HG03457 (cell line): ENCODE measurements around the gene JAML.

Experiments used
- ATAC-seq: cut with Tn5 transposase; IDR thresholded peaks from one replicate; pipeline ENCODE4 v1.9.1; 2021; ENCODE audit warnings: moderate number of reproducible peaks; ENCODE audit not compliant: unreplicated experiment

Gene JAML

GRCh38 chr11:118169300-118170140 is 55.3 kb downstream of the JAML start:
- no peak for ATAC-seq

GRCh38 chr11:118168751-118169150 is 56.1 kb downstream of the JAML start:
- no peak for ATAC-seq

- ATAC-seq, result no peak
Observed at GRCh38 chr11:118168316-118168715, 56.5 kb downstream of the JAML start.

GRCh38 chr11:118167906-118168305 is 56.9 kb downstream of the JAML start:
- no peak for ATAC-seq

DNA sequence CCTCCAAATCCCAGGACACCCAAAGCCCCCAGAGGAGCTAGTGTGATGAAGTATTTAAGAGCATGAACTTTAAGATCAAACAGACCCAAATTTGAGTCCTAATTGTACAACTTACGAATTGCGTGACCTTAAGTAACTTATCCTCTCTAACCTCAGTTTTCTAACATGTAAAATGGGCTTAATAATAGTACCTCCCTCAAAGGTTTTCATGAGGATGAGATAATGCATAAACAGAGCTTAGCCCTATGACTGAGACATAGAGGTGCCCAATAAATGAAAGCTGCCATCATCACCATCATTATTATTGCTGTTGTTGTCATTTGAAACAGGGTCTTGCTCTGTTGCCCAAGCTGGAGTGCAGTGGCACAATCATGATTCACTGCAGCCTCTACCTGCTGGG is 57.6 kb downstream of the JAML start:
- ATAC-seq, result no peak

DNA sequence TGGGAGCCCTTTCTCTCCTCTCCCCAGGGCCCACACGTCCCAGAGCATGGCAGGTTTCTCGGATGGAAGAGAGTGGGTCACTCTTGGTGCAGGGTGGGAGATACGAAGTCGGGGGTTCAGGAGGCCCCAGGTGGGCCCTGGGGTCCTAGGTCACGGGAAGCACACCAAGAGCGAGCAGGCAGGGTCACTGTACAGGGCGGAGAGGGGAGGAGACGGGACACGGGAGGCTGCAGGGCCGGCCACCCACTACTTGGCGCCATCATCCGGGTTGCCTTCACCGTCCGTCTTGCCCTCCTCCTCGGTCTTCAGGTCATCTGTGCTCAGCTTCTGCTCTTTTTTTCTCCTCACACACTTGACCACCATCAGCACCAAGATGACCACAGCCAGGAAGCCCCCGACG is 58.2 kb downstream of the JAML start:
- ATAC-seq, result no peak

DNA sequence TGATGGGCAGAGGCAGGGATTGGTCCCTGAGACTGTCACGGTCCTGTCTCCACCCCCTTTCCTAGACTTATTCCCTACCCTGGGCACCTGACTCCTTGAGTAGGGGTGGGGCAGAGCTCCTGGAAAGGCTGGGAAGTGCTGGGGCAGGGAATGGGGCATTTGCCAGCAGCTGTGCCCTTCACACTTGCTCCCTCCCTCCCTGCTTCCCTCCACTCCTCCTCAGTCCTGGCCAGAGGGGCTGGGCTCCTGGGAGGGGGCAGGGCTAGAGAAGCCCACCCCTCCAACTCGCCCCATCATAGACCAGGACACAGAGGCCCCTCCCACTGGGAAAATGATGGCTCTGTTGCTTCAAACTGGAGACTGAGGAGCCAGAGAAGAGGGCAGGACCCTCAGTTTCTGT is 59.9 kb downstream of the JAML start:
- ATAC-seq, result no peak

DNA sequence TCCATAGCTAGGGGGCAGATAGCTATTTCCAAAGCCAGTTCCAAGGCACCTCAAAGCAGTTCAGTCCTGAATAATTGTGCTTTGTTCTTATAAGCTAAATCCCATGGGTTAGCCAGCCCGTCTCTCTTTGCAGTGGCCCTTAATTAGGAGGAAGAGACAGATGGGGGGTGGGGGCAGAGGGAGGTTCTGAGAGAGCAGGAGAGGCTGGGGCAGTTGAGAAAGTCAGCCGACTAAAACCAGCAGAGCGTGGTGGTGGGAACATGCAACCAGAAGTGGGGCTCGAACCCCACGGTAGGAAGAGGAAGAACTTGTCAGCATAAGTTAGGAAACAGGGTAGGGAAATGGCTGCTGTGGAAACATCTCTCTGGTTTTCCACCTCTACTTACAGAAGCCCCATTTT is 61.3 kb downstream of the JAML start:
- ATAC-seq, result no peak

- no peak for ATAC-seq
Observed at GRCh38 chr11:118162846-118163245, 62.0 kb downstream of the JAML start.

DNA sequence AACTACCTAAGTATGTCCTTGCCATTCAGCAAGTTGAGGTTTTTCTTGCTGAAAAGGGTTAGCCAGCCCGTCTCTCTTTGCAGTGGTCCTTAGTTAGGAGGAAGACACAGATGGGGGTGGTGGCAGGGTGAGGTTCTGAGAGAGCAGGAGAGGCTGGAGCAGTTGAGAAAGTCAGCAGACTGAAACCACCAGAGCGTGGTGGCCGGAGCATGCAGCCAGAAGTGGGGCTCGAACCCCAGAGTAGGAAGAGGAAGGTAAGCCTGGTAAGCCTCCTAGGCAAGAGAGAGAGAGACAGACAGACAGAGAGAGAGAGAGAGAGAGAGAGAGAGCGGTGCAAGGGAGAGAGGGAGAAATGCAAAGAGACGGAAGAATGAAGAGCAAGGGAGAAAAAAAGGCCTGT is 63.0 kb downstream of the JAML start:
- no peak for ATAC-seq

- ATAC-seq, result no peak
Observed at GRCh38 chr11:118157186-118157895, 67.5 kb downstream of the JAML start.

- ATAC-seq, result no peak
Observed at GRCh38 chr11:118156531-118157185, 68.2 kb downstream of the JAML start.

GRCh38 chr11:118155776-118156530 is 68.9 kb downstream of the JAML start:
- ATAC-seq, result no peak

- ATAC-seq, result no peak
Observed at GRCh38 chr11:118154641-118155040, 70.2 kb downstream of the JAML start.

- no peak for ATAC-seq
Observed at GRCh38 chr11:118153976-118154375, 70.8 kb downstream of the JAML start.

GRCh38 chr11:118153516-118153915 is 71.3 kb downstream of the JAML start:
- no peak for ATAC-seq

DNA sequence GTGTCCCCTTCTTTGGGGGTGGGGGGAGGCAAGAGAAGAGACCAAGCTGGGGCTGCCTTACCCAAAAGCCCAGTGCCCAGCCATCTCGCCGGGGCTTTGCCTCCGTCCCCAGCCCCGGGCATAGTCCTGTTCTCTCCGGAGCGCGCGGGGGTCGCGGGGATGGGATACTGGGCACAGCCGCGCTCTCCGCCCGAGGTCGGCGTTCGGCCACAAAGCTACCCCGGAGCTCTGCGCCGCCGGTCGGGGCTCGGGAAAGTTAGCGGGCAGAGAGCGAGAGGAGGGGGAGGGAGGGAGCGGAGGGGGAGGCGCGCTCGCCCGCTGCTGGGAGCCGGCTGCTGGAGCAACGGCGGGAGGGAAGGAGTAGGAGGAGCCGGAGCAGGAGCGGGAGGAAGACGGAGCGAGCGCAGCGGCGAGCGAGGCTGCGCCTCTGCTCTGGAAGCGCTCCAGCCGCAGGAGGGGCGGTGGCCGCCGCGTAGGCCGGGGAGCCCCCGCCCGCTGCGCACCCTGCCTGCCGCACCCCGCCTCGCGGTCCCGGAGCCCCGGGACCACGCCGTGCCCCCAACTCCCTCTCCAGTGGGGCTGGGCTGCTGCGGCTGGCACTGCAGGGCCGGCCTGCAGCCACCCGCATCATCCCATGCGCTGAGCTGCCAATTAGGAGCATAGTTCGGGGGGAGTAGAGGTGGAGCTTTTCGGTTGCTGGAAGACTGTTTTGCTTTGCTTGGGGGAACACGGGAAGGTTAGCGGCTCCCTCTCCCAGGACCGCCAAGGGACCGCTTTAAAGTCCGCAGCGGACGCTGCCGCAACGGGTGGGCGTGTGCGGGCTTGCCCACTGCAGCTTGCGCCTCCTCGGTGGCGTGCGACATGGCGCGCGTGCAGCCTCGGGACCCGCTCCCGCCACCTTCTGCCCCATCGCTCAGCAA is 72.0 kb downstream of the JAML start, which contains the start of gene SCN4B:
TSS of gene SCN4B (minus strand) at position 272 of the 920 bp plus-strand sequence. CDS start at position 122, 150 bp downstream.
- ATAC-seq, result no peak

DNA sequence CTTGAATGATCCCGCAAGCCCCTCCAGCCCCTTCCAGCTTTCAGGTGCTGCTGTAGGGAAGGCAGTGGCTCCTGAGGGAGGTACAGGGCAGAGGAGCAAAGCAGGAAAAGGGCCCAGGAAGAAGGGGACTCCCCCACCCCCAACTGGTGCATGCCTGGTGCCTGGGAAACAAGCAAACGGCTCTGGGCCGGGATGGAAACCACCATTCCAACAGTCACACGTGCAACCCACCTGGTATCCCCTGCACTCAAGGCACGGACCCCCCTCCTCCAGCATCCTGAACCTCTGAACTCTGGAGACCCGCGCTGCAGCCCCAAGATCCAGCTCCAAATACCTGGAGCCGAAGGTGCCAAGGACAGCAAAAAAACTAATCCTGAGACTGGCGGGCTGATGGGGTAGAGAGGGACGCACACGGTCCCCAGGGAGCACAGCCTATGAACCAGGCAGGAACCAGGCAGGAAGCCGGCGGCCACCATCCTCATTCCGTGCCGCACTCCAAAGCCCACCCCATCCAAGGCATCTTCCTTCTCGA is 72.7 kb downstream of the JAML start:
- ATAC-seq, result no peak

GRCh38 chr11:118151431-118151830 is 73.4 kb downstream of the JAML start:
- ATAC-seq, result no peak

DNA sequence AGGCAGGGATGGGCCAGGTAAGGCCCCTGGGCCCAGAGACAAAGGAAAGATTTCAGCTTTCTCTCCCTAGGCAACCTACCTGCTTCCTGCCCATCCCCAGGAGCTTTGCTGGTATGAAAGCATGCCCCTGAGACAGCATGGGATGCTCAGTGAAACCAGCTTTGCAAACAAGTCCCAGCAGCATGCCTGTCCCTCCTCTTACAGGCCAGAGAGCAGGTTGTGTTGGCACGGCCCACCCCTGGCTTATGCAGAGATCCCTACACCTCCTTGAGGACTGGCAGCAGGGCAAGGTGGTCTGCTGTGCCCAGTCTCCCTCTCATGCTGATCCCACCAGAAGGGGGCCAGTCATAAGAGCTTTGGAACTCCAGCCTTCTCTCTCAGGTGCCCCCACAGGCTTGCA is 75.3 kb downstream of the JAML start:
- ATAC-seq, result no peak
